Left ventricle myocardium inferior (tissue), 1 donor: Measurements from ENCODE around the gene CYB5B. TPM values are rescaled to one million over a fixed set of nuclear protein-coding genes. Genes with fewer than 3 reads are reported as not detected.
A peak's percentile ranks its signal among the peaks of the same experiment; 100 is the strongest.
"Not testable (repeated sequence)": the region's sequence is repeated elsewhere in the genome, so short reads cannot be mapped to it uniquely, and the experiment has no call there.

Experiments used
- DNase-seq: peaks from one replicate; pipeline ENCODE4 v3.0.0-alpha.2; 2020
- H3K27ac ChIP-seq: fragments of 200-600 bp; replicated peaks from 2 replicates; pipeline ENCODE4 v1.8.0; 2021
- H3K27me3 ChIP-seq: fragments of 200-600 bp; 2 replicates; pipeline ENCODE4 v1.8.0; 2021; ENCODE audit warnings: low read depth
- H3K36me3 ChIP-seq: fragments of 200-600 bp; 2 replicates; pipeline ENCODE4 v1.8.0; 2021
- H3K4me1 ChIP-seq: fragments of 200-600 bp; 2 replicates; pipeline ENCODE4 v1.8.0; 2021
- H3K4me3 ChIP-seq: fragments of 200-600 bp; 2 replicates; pipeline ENCODE4 v1.8.0; 2021; ENCODE audit warnings: mild to moderate bottlenecking, moderate library complexity
- H3K9me3 ChIP-seq: fragments of 200-600 bp; replicated peaks from 2 replicates; pipeline ENCODE4 v1.8.0; 2021
- CTCF ChIP-seq: fragments of 200-600 bp; IDR thresholded peaks from 2 replicates; pipeline ENCODE4 v1.8.0; 2021; ENCODE audit warnings: antibody characterized with exemption, mild to moderate bottlenecking, borderline replicate concordance
- intact Hi-C: fragments of 100-400 bp; cut with micrococcal nuclease; formaldehyde crosslinking; loops from one replicate; pipeline ENCODE4 v1.11.0; 2022
- total RNA-seq: library from RNA; stranded (reverse); fragmentation: NEBNext Ultra II Directional; extraction: Animal tissue kit (Norgen Biotek cat#: 25700); gene quantifications from one replicate; pipeline ENCODE4 v1.2.1, GENCODE V29; 2021
- donor health status: DM: no; HTN: yes; CAD: no; lungs with severe emphysema.

CYB5B gene
- total RNA-seq, 1 donor from 2014 or later, result 69.0 TPM

- DNase-seq, result no peak
- H3K27ac ChIP-seq, result no peak overlapping the region
- intact Hi-C loops, result no loop called here
- no peaks in the 10 kb centered on the region for H3K27me3 ChIP-seq
- no peak for TF ChIP-seq CTCF
- H3K4me1 ChIP-seq, result peaks cover 29% of the 10 kb centered on the region
- no peak overlapping the region for H3K4me3 ChIP-seq
- peaks cover 45% of the 10 kb centered on the region for H3K36me3 ChIP-seq
- peaks cover 3% of the 10 kb centered on the region for H3K9me3 ChIP-seq
These were observed 9.6 kb downstream of the CYB5B start for GRCh38 chr16:69434066-69434465.

DNA sequence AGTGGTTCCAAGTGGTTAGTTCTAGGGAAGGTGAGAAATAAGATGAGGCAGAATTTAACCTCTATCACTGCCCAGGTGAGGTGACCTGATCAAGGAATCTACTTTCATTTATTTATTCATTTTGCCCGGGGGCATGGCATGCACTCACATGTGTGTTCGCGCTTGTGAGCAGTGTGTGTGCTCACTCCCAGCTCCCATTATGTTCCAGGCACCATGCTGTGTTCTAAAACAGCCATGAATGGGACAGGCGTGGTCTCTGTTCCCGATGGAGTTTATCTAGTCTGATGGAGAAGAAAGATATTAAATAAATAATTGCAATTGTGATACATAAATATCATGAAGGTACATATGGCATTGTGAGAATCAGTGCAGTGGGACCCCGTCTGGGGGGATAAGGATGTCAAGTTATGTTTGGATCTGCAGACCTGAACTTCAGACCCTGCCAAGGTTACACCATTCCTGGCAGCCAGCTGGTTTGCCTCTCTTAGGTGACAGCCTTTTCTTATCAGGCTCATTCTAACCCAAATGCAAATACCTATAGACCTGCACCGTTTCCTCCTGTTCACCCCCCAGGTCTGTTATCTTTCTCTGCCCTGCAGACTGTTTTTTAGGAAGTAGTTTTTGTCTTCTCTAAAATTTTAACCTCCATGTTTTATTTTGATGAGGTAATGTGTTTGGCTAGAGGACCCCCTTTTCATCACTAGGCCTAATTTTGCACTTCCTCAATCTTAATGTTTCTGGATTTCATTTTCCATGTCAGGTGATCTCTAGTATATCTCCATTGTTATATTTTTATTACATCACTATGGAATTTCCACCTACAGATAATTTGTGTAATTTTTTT is 11.8 kb downstream of the CYB5B start:
- Histone ChIP-seq H3K36me3 (peaks cover 37% of the 10 kb centered on the region), H3K4me1 (peaks cover 29% of the 10 kb centered on the region), H3K9me3 (no peaks in the 10 kb centered on the region), H3K27me3 (no peaks in the 10 kb centered on the region), H3K4me3 (no peak overlapping the region), H3K27ac (peak overlapping the region; percentile 43)
- DNase-seq, result no peak
- no peak for TF ChIP-seq CTCF
- intact Hi-C loops, result no loop called here

DNA sequence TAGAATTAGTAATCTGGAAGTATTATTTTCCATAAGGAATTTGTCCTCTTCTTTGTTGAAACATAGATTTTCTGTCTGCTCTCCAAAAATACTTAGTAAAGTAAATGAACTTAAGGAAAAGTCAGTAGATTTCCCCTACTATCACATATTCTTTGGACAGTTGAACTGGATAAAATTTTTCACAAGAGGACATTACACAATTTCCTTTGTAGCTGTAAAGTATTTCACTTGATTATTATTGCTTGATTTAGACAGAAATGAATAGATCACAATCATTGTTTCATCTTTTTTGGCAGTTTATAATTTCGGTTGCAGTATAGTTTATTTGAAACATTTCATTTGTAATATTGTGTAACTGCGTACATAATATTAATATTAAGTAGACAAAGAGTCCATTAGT is 12.5 kb downstream of the CYB5B start:
- intact Hi-C loops, result no loop called here
- H3K27ac ChIP-seq, result peak overlapping the region; percentile 43

DNA sequence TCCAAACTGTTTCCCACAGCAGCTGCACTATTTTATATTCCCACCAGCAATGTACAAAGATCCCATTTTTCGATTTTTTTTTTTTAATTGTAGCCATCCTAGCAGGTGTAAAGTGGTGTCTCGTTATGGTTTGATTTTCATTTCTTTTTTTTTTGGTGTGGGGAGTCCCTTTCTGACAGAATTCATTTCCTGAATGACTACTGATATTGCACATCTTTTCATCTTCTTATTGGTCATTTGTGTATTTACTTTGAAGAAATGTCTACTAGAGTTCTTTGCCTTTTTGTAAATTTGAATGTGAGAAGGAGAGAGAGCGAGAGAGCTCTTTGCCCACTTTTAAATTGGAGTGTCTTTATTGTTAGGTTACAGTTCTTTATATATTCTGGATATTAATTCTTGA is 14.0 kb downstream of the CYB5B start:
- no peak overlapping the region for H3K4me3 ChIP-seq
- TF ChIP-seq CTCF, result no peak
- no peak for DNase-seq
- H3K4me1 ChIP-seq, result peaks cover 41% of the 10 kb centered on the region
- H3K9me3 ChIP-seq, result no peaks in the 10 kb centered on the region
- H3K27me3 ChIP-seq, result no peaks in the 10 kb centered on the region
- no peak overlapping the region for H3K27ac ChIP-seq
- intact Hi-C loops, result no loop called here
- H3K36me3 ChIP-seq, result peaks cover 15% of the 10 kb centered on the region

More for the DNA sequence above, 12.5 kb downstream of the CYB5B start:
- no peak for TF ChIP-seq CTCF
- no peak overlapping the region for H3K4me3 ChIP-seq
- DNase-seq, result no peak
- no peaks in the 10 kb centered on the region for H3K27me3 ChIP-seq
- peaks cover 29% of the 10 kb centered on the region for H3K4me1 ChIP-seq
- peaks cover 30% of the 10 kb centered on the region for H3K36me3 ChIP-seq
- H3K9me3 ChIP-seq, result no peaks in the 10 kb centered on the region

DNA sequence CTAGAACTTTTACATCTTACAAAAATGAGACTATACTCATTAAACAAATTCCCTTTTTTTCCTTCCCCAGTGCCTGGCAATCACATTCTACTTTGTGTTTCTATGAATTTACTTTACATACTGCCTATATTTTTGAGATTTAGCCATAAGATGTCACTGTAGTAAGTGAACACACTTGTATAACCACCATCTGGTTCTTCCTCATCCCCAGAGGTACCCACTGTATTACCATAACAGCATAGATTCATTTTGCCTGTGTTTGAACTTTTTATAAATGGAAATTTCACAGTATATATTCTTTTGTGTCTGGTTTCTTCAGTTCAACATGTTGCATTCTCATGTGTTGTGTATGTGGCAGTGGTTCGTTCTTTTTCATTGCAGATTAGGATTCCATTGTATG is 15.8 kb downstream of the CYB5B start:
- no peaks in the 10 kb centered on the region for H3K9me3 ChIP-seq
- intact Hi-C loops, result no loop called here
- no peak overlapping the region for H3K4me3 ChIP-seq
- H3K27me3 ChIP-seq, result no peaks in the 10 kb centered on the region
- peaks cover 9% of the 10 kb centered on the region for H3K36me3 ChIP-seq
- TF ChIP-seq CTCF, result no peak
- DNase-seq, result no peak
- H3K27ac ChIP-seq, result no peak overlapping the region
- H3K4me1 ChIP-seq, result peaks cover 56% of the 10 kb centered on the region

GRCh38 chr16:69441030-69441429 is 16.6 kb downstream of the CYB5B start:
- H3K4me1 ChIP-seq, result peaks cover 58% of the 10 kb centered on the region
- intact Hi-C loops, H3K27me3 ChIP-seq, H3K4me3 ChIP-seq, H3K36me3 ChIP-seq, H3K9me3 ChIP-seq, DNase-seq, H3K27ac ChIP-seq: not testable (repeated sequence)
